WTC11 (cell line): ENCODE results near the gene BOD1L2.

Experiments used
- CTCF ChIP-seq: fragments of 200-600 bp; IDR thresholded peaks from 2 replicates; pipeline ENCODE4 v1.8.0; 2022; ENCODE audit warnings: antibody characterized with exemption
- ESRRA ChIP-seq: sonication (generic); formaldehyde crosslinking; IDR thresholded peaks from 2 replicates; pipeline ENCODE4 v1.8.1; 2022; ENCODE audit warnings: mild to moderate bottlenecking, missing genetic modification reagents, borderline replicate concordance
- HMGXB4 ChIP-seq: sonication (generic); formaldehyde crosslinking; IDR thresholded peaks from 2 replicates; pipeline ENCODE4 v1.8.1; 2023; ENCODE audit warnings: mild to moderate bottlenecking, moderate library complexity, missing genetic modification reagents
- MAX ChIP-seq: sonication (generic); formaldehyde crosslinking; IDR thresholded peaks from 2 replicates; pipeline ENCODE4 v1.8.0; 2022; ENCODE audit warnings: mild to moderate bottlenecking, missing genetic modification reagents
- PREB ChIP-seq: sonication (generic); formaldehyde crosslinking; IDR thresholded peaks from 2 replicates; pipeline ENCODE4 v1.8.1; 2022; ENCODE audit warnings: mild to moderate bottlenecking, missing genetic modification reagents, moderate library complexity, borderline replicate concordance
- USF1 ChIP-seq: sonication (generic); formaldehyde crosslinking; IDR thresholded peaks from 2 replicates; pipeline ENCODE4 v1.8.0; 2022; ENCODE audit warnings: mild to moderate bottlenecking, missing genetic modification reagents
- ZNF532 ChIP-seq: fragments of 250-450 bp; sonication (Bioruptor Pico); IDR thresholded peaks from 2 replicates; pipeline ENCODE4 v1.9.0; 2021; ENCODE audit warnings: mild to moderate bottlenecking, borderline replicate concordance

GRCh38 chr18:57131782-57132181 is 15.1 kb upstream of the BOD1L2 start:
- TF ChIP-seq CTCF (no peak), ESRRA (CRISPR knock-in tag) (no peak), PREB (CRISPR knock-in tag) (no peak), MAX (no peak), HMGXB4 (CRISPR knock-in tag) (no peak), ZNF532 (CRISPR knock-in tag) (no peak), USF1 (no peak)
